ENCODE measurements around the gene HNRNPUL1.

DNA sequence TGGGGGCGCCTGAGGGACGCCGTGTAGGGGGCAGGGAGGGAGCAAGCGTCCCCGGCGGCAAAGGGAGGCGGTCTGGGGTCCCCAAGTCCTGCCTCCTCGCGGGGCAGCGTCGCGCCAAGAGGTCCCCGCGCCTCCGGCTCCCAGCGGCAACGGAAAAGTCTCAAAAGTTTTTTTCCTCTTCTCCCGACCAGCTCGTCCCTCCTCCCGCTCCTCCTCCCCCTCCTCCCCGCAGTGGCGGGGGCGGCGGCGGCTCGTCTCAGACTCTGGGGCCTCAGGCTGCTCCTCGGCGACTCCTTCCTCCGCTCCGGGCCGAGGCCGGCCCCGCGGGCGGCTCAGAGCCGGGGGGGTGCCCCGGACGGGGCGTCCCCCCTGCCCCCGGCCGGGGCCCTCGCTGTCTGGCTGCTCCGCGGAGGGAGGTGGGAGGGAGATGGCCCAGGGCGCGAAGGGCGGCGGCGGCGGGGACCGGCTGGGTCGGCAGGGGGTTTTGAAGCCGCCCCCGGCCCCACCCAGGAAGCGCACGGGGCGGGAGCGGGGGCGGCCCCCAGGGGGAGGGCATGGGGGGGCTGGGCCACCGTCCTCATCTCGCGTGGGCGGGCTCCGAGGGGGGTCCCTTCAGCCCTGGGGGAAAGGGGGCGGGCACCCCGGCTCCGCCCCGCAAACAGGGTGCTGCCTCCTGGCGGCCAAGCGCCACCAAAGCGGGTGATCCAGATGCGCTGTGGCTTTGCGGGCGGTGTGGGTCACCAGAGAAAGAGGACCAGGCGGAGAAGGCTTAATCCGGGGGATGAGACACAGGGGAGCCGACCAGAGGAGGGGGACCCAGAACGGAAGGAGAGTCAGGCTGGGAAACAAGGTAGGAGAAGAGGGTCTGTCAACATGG, 89.5 kb downstream of the HNRNPUL1 start, which contains the start of gene TGFB1:
- TF ChIP-seq, protein P1, sequence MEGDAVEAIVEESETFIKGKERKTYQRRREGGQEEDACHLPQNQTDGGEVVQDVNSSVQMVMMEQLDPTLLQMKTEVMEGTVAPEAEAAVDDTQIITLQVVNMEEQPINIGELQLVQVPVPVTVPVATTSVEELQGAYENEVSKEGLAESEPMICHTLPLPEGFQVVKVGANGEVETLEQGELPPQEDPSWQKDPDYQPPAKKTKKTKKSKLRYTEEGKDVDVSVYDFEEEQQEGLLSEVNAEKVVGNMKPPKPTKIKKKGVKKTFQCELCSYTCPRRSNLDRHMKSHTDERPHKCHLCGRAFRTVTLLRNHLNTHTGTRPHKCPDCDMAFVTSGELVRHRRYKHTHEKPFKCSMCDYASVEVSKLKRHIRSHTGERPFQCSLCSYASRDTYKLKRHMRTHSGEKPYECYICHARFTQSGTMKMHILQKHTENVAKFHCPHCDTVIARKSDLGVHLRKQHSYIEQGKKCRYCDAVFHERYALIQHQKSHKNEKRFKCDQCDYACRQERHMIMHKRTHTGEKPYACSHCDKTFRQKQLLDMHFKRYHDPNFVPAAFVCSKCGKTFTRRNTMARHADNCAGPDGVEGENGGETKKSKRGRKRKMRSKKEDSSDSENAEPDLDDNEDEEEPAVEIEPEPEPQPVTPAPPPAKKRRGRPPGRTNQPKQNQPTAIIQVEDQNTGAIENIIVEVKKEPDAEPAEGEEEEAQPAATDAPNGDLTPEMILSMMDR (IDR thresholded peaks at IDR 0.05): peak; percentile 48 to 87 (median 81)
- TF ChIP-seq POLR2A (IDR thresholded peaks at IDR 0.05): no peak
